NCI-H226 (cell line): ENCODE results near the gene UGP2.
"Not testable (repeated sequence)": the region's sequence is repeated elsewhere in the genome, so short reads cannot be mapped to it uniquely, and the experiment has no call there.

Experiments
- DNase-seq: peaks from one replicate; pipeline ENCODE4 v3.0.0-alpha.2; 2015

UGP2 gene

GRCh38 chr2:63899639-63900038 lies 57.9 kb downstream of the UGP2 start:
- no peak for DNase-seq

DNA sequence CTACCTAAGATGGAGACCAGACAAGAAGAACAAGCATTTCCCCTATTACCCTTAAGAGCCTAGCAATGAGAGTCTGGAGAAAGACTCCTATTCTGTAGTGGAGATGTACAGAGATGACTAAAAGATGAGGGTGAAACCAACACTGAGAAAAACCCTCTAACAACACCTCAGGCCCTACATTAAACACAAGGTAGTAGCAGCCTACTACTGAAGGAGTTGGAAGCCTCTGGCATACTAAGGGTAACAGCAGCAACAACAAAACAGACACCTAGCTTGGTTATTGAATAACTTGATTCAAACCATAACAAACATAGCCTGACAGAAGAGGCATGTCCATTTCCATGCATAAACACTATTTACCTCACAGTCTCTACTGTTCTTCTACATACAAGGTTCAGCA lies 60.5 kb downstream of the UGP2 start:
- no peak for DNase-seq

GRCh38 chr2:63903003-63903402 lies 61.3 kb downstream of the UGP2 start:
- DNase-seq = no peak

DNA sequence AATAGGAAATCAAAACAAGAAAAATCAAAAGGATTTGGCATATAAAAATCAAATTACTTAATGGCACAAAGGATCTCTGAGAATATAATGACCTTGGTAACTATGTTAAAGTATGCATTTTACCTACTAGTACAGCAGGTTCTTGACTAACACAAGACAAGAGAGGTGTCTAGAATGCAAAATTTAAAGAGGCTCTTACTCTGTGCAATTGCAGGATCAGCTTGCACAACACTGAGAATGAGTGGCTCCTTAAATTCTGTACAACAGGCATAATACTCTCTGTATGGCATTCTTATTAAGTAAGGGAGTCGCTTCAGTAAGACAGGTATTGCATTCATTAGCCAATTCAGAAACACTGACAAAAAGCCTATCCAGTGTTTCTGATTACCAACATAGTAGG lies 72.6 kb downstream of the UGP2 start:
- DNase-seq = no peak

GRCh38 chr2:63926815-63927214 lies 85.1 kb downstream of the UGP2 start:
- DNase-seq = no peak

DNA sequence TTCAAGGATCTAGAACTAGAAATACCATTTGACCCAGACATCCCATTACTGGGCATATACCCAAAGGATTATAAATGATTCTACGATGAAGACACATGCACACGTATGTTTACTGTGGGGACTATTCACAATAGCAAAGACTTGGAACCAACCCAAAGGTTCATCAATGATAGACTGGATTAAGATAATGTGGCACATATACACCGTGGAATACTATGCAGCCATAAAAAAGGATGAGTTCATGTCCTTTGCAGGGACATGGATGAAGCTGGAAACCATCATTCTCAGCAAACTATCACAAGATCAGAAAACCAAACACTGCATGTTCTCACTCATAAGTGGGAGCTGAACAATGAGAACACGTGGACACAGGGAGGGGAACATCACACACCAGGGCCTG lies 90.4 kb downstream of the UGP2 start:
- DNase-seq = not testable (repeated sequence)
